GM23248 (cell line): ENCODE data around the gene CEP170. TPM values are rescaled to one million over a fixed set of nuclear protein-coding genes. Genes with fewer than 3 reads are reported as not detected.

Experiments
- DNase-seq: peaks from one replicate; pipeline ENCODE4 v3.0.0-alpha.2; 2015
- H2AFZ ChIP-seq: fragments of 200-600 bp; sonication (generic); 2 replicates; pipeline ENCODE4 v1.6.1; 2016; ENCODE audit warnings: antibody characterized with exemption
- H3F3A ChIP-seq: fragments of 200-600 bp; sonication (generic); 2 replicates; pipeline ENCODE4 v1.6.1; 2016; ENCODE audit warnings: mild to moderate bottlenecking, antibody characterized with exemption, mixed run types; ENCODE audit not compliant: insufficient read depth
- H3K27ac ChIP-seq: fragments of 200-600 bp; sonication (generic); 2 replicates; pipeline ENCODE4 v1.5.1; 2016; ENCODE audit warnings: mild to moderate bottlenecking
- H3K27me3 ChIP-seq: fragments of 200-600 bp; sonication (generic); replicated peaks from 2 replicates; pipeline ENCODE4 v1.6.1; 2016; ENCODE audit warnings: mild to moderate bottlenecking; ENCODE audit not compliant: insufficient read depth
- H3K36me3 ChIP-seq: fragments of 200-600 bp; sonication (generic); 2 replicates; pipeline ENCODE4 v1.6.1; 2016; ENCODE audit warnings: low read depth, mild to moderate bottlenecking
- H3K4me1 ChIP-seq: fragments of 200-600 bp; sonication (generic); 2 replicates; pipeline ENCODE4 v1.6.1; 2016; ENCODE audit warnings: mild to moderate bottlenecking; ENCODE audit not compliant: insufficient read depth
- H3K4me2 ChIP-seq: fragments of 200-600 bp; sonication (generic); one replicate; pipeline ENCODE4 v1.6.1; 2016; ENCODE audit warnings: mild to moderate bottlenecking; ENCODE audit not compliant: unreplicated experiment
- H3K4me3 ChIP-seq: fragments of 200-600 bp; sonication (generic); 2 replicates; pipeline ENCODE4 v1.5.1; 2016; ENCODE audit warnings: mild to moderate bottlenecking
- H3K79me2 ChIP-seq: fragments of 200-600 bp; sonication (generic); 2 replicates; pipeline ENCODE4 v1.6.1; 2016; ENCODE audit warnings: mild to moderate bottlenecking; ENCODE audit not compliant: insufficient read depth
- H3K9ac ChIP-seq: fragments of 200-600 bp; sonication (generic); 2 replicates; pipeline ENCODE4 v1.6.1; 2016; ENCODE audit warnings: mild to moderate bottlenecking
- H3K9me2 ChIP-seq: fragments of 200-600 bp; sonication (generic); 2 replicates; pipeline ENCODE4 v1.6.1; 2016; ENCODE audit warnings: mixed run types, mild to moderate bottlenecking, moderate library complexity; ENCODE audit not compliant: insufficient read depth
- H3K9me3 ChIP-seq: fragments of 200-600 bp; sonication (generic); one replicate; pipeline ENCODE4 v1.6.1; 2017; ENCODE audit warnings: low read depth
- H4K20me1 ChIP-seq: fragments of 200-600 bp; sonication (generic); 2 replicates; pipeline ENCODE4 v1.6.0; 2016; ENCODE audit not compliant: insufficient read depth
- EZH2 ChIP-seq: fragments of 200-600 bp; sonication (generic); IDR thresholded peaks from 2 replicates; pipeline ENCODE4 v1.6.1; 2018; ENCODE audit warnings: antibody characterized with exemption, mild to moderate bottlenecking; ENCODE audit not compliant: insufficient read depth, poor library complexity, severe bottlenecking
- EZH2phosphoT487 ChIP-seq: fragments of 200-600 bp; sonication (generic); IDR thresholded peaks from 2 replicates; pipeline ENCODE4 v1.6.1; 2018; ENCODE audit warnings: antibody characterized with exemption, moderate library complexity, mild to moderate bottlenecking, low read depth; ENCODE audit not compliant: insufficient read depth
- WGBS, 2 experiments: methylation state at CpG; one replicate each; pipeline ENCODE4 v1.1.6; 2015 to 2017; ENCODE audit warnings: low lambda C conversion rate in 2 of 2, low coverage in 1 of 2; ENCODE audit errors: missing lambda C conversion rate in 2 of 2; 5-methylcytosine and 5-hydroxymethylcytosine counted together
- in situ Hi-C: fragments of 300-500 bp; cut with MboI; formaldehyde crosslinking; loops from 2 replicates; pipeline ENCODE4 v1.15.0; 2020
- polyA plus RNA-seq: library from polyadenylated mRNA; unstranded; fragments of >200 nt; fragmentation: Nextera tagmentation; extraction: Ambion mirVana; gene quantifications from 2 replicates; pipeline ENCODE4 v1.2.1, GENCODE V29; 2016
- total RNA-seq: library from RNA; depleted of rRNA; stranded (reverse); fragments of >200 nt; shearing (Covaris generic); gene quantifications from 2 replicates; pipeline ENCODE4 v1.2.3, GENCODE V29; 2014

CEP170 gene
- total and polyA plus RNA-seq, 2 experiments from 2014 or later = 55.4 to 81.0 TPM

GRCh38 chr1:243271996-243272395 is 16.9 kb upstream of the CEP170 start:
- Histone ChIP-seq H3K9me3 (no peaks in the 10 kb centered on the region), H3K27me3 (no peaks in the 10 kb centered on the region), H3K4me1 (peaks cover 41% of the 10 kb centered on the region), H2AFZ (no peak overlapping the region), H3K9me2 (no peaks in the 10 kb centered on the region), H3K79me2 (peaks cover 68% of the 10 kb centered on the region), H3K4me3 (no peak overlapping the region), H3K4me2 (peak overlapping the region; percentile 27), H4K20me1 (no peaks in the 10 kb centered on the region), H3F3A (peaks cover 22% of the 10 kb centered on the region), H3K9ac (no peak overlapping the region), H3K27ac (0 out of 2 replicates have a peak overlapping the region, but pooled peaks have one; percentile 2), H3K36me3 (peaks cover 33% of the 10 kb centered on the region)
- DNase-seq = no peak
- WGBS, 2 experiments = 73 to 77% methylated on average over 1 of the region's 1 CpG
- TF ChIP-seq EZH2phosphoT487 (no peak), EZH2 (no peak)
- in situ Hi-C loops = no loop called here

- Histone ChIP-seq H3K9me3 (no peaks in the 10 kb centered on the region), H3K36me3 (peaks cover 20% of the 10 kb centered on the region), H2AFZ (no peak overlapping the region), H3K27me3 (no peaks in the 10 kb centered on the region), H4K20me1 (no peaks in the 10 kb centered on the region), H3K4me3 (no peak overlapping the region), H3K27ac (no peak overlapping the region), H3K79me2 (peaks cover 81% of the 10 kb centered on the region), H3K9me2 (no peaks in the 10 kb centered on the region), H3K4me1 (peaks cover 53% of the 10 kb centered on the region), H3F3A (peaks cover 32% of the 10 kb centered on the region), H3K9ac (no peak overlapping the region), H3K4me2 (no peak overlapping the region)
- DNase-seq = no peak
- 97% methylated on average over 6 of the region's 6 CpGs for WGBS, 2 experiments
- in situ Hi-C loops = no loop called here
- TF ChIP-seq EZH2phosphoT487 (no peak), EZH2 (no peak)
These were observed 15.2 kb upstream of the CEP170 start for GRCh38 chr1:243270097-243270864.

GRCh38 chr1:243269461-243269801 is 14.3 kb upstream of the CEP170 start:
- Histone ChIP-seq H3K27ac (no peak overlapping the region; the same call in 1 of the 2 replicates), H3F3A (peaks cover 40% of the 10 kb centered on the region), H3K4me3 (no peak overlapping the region), H3K4me2 (no peak overlapping the region), H3K79me2 (peaks cover 79% of the 10 kb centered on the region), H4K20me1 (no peaks in the 10 kb centered on the region), H3K27me3 (no peaks in the 10 kb centered on the region), H3K36me3 (peaks cover 12% of the 10 kb centered on the region), H3K9me2 (no peaks in the 10 kb centered on the region), H3K9me3 (no peaks in the 10 kb centered on the region), H3K9ac (no peak overlapping the region), H3K4me1 (peaks cover 62% of the 10 kb centered on the region), H2AFZ (no peak overlapping the region)
- in situ Hi-C loops = no loop called here
- WGBS, 2 experiments = 98 to 100% methylated on average over 4 of the region's 4 CpGs
- no peak for DNase-seq
- no peak for TF ChIP-seq EZH2phosphoT487
- TF ChIP-seq EZH2 = no peak

- no peak for TF ChIP-seq EZH2
- no peak for TF ChIP-seq EZH2phosphoT487
- no peak for DNase-seq
- Histone ChIP-seq H3K4me1 (peaks cover 67% of the 10 kb centered on the region), H3K9me3 (no peaks in the 10 kb centered on the region), H3K79me2 (peaks cover 77% of the 10 kb centered on the region), H2AFZ (no peak overlapping the region), H3K9ac (no peak overlapping the region), H3K36me3 (peaks cover 8% of the 10 kb centered on the region; the same call in 1 of the 2 replicates), H3K4me2 (peak overlapping the region; percentile 50), H3F3A (peaks cover 46% of the 10 kb centered on the region), H3K4me3 (peak overlapping the region; percentile 3; the same call in 1 of the 2 replicates), H3K27ac (peak overlapping the region; percentile 46), H3K27me3 (no peaks in the 10 kb centered on the region), H4K20me1 (no peaks in the 10 kb centered on the region), H3K9me2 (no peaks in the 10 kb centered on the region)
- in situ Hi-C loops = no loop called here
- WGBS, 2 experiments = 94% methylated on average over 11 to 13 of the region's 13 CpGs
These were observed 13.8 kb upstream of the CEP170 start for GRCh38 chr1:243268751-243269460.
